Sigmoid colon (tissue), 4 donors: ENCODE measurements around the gene TTLL11.

Experiments used
- POLR2A ChIP-seq, 2 donors: fragments of 450-650 bp; IDR thresholded peaks; one replicate each; pipeline ENCODE4 v1.6.1; 2016; ENCODE audit warnings: antibody characterized with exemption in 2 of 2, mild to moderate bottlenecking in 2 of 2, moderate library complexity in 2 of 2
- POLR2AphosphoS5 ChIP-seq, 4 donors: sonication (generic); formaldehyde crosslinking; IDR thresholded peaks; one replicate each; pipeline ENCODE4 v1.6.1; 2017; ENCODE audit warnings: antibody characterized with exemption in 4 of 4
- TF ChIP-seq, protein P1 (sequence below), 4 experiments: fragments of 450-650 bp in 3 of 4; fragments of 200-600 bp in 1 of 4; IDR thresholded peaks; one replicate each; pipeline ENCODE4 v1.5.1; 2016 to 2019; ENCODE audit warnings: antibody characterized with exemption in 4 of 4, mild to moderate bottlenecking in 3 of 4, moderate library complexity in 2 of 4

GRCh38 chr9:121781145-121781548 lies 312.0 kb downstream of the TTLL11 start:
- TF ChIP-seq POLR2AphosphoS5 (IDR thresholded peaks at IDR 0.05) (no peak), POLR2A (IDR thresholded peaks at IDR 0.05) (no peak)
- TF ChIP-seq, protein P1, sequence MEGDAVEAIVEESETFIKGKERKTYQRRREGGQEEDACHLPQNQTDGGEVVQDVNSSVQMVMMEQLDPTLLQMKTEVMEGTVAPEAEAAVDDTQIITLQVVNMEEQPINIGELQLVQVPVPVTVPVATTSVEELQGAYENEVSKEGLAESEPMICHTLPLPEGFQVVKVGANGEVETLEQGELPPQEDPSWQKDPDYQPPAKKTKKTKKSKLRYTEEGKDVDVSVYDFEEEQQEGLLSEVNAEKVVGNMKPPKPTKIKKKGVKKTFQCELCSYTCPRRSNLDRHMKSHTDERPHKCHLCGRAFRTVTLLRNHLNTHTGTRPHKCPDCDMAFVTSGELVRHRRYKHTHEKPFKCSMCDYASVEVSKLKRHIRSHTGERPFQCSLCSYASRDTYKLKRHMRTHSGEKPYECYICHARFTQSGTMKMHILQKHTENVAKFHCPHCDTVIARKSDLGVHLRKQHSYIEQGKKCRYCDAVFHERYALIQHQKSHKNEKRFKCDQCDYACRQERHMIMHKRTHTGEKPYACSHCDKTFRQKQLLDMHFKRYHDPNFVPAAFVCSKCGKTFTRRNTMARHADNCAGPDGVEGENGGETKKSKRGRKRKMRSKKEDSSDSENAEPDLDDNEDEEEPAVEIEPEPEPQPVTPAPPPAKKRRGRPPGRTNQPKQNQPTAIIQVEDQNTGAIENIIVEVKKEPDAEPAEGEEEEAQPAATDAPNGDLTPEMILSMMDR (IDR thresholded peaks at IDR 0.05): no peak
